Measurements from ENCODE around the gene SH2D3C. TPM values are rescaled to one million over a fixed set of nuclear protein-coding genes. Genes with fewer than 3 reads are reported as not detected.
A peak's percentile ranks its signal among the peaks of the same experiment; 100 is the strongest.

SH2D3C gene
- total RNA-seq, 1 donor from 2014 or later, result 2.0 TPM

DNA sequence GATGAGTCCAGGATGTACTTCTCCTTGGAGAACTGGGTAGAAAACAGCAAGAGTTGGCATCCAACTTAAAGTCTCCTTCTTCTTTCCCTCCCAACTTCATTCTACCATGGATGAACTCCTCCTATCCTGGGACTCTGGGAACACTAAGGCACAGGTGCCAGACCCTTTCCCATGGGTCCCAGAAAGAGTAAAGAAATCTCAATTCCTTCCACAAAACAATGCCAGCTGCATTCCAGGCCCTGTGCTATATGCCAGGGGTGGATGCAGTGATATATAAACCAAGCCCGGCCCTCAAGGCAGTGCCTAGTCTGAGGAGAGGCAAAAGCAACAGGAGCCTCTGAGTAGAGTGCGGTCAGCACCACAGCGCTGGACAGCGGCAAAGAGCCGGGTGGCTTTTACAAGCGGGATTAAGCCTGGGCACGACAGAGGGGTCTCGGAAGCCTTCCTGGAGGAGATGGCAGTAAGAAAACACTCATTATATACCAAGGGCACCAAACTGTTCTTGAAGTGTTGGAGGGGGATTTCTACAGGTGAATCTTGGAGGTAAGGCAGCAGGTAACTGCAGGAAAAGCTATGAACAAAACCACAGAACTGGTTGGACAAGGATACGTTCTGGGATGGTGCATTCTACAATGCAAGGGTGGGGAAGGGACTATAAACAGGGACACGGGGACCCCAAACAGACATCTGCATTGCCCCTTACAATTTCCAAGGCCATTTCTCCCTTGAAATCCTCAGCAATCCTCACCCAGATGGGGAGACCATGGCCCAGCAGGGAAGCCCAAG lies 27.0 kb downstream of the SH2D3C start:
- Mint-ChIP-seq H3K27me3 (peaks cover 48% of the 10 kb centered on the region), H3K27ac (no peak overlapping the region), H3K4me1 (ENCODE audit: low read depth) (no peaks in the 10 kb centered on the region), H3K4me3 (ENCODE audit: low read depth) (no peak overlapping the region), H3K9me3 (ENCODE audit: low read depth) (no peaks in the 10 kb centered on the region), H3K36me3 (ENCODE audit: insufficient read depth) (no peaks in the 10 kb centered on the region)
- DNase-seq (ENCODE audit: low spot score, unreplicated experiment), result peak; percentile 58
- TF ChIP-seq, protein P1, sequence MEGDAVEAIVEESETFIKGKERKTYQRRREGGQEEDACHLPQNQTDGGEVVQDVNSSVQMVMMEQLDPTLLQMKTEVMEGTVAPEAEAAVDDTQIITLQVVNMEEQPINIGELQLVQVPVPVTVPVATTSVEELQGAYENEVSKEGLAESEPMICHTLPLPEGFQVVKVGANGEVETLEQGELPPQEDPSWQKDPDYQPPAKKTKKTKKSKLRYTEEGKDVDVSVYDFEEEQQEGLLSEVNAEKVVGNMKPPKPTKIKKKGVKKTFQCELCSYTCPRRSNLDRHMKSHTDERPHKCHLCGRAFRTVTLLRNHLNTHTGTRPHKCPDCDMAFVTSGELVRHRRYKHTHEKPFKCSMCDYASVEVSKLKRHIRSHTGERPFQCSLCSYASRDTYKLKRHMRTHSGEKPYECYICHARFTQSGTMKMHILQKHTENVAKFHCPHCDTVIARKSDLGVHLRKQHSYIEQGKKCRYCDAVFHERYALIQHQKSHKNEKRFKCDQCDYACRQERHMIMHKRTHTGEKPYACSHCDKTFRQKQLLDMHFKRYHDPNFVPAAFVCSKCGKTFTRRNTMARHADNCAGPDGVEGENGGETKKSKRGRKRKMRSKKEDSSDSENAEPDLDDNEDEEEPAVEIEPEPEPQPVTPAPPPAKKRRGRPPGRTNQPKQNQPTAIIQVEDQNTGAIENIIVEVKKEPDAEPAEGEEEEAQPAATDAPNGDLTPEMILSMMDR (IDR thresholded peaks at IDR 0.05; ENCODE audit: unreplicated experiment), result no peak

DNA sequence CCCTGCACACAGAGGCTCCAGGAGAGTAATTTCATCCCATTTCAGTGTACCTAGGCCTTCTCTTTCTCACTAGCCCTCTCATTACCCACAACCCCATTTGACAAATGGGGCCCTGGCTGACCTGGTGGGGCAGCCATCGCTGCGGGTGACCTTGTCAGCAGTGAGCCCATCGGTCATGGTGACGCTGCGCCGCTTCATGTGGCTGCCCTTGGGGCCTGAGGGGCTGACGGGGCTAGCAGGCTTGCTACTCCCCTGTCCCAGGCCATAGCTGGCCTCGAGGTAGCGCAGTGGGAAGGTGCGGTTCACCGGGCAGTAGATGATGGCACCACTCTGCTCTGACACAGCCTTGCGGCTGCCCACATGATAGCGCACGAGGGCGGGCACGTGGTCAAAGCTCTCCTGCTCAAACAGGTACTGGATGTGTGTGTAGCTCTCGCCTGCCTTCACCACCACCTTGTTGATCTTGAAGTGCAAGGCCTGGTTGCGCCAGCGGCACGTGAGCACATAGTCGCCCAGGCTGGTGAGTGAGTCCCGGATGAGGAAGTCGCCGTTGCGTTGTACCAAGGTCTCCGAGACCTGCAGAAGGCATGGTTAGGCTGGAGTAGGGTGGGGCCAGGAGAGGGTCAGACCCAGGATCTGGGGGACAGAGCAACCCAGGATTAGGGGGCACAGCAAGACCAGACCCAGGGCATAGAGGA lies 29.2 kb downstream of the SH2D3C start:
- DNase-seq (ENCODE audit: low spot score, unreplicated experiment), result no peak
- no peaks in the 10 kb centered on the region for H3K36me3 Mint-ChIP-seq (ENCODE audit: insufficient read depth)
- no peaks in the 10 kb centered on the region for H3K4me1 Mint-ChIP-seq (ENCODE audit: low read depth)
- H3K27me3 Mint-ChIP-seq, result peaks cover 38% of the 10 kb centered on the region
- TF ChIP-seq, protein P1 (IDR thresholded peaks at IDR 0.05; ENCODE audit: unreplicated experiment), result no peak
- no peak overlapping the region for H3K27ac Mint-ChIP-seq
- no peak overlapping the region for H3K4me3 Mint-ChIP-seq (ENCODE audit: low read depth)
- H3K9me3 Mint-ChIP-seq (ENCODE audit: low read depth), result no peaks in the 10 kb centered on the region

DNA sequence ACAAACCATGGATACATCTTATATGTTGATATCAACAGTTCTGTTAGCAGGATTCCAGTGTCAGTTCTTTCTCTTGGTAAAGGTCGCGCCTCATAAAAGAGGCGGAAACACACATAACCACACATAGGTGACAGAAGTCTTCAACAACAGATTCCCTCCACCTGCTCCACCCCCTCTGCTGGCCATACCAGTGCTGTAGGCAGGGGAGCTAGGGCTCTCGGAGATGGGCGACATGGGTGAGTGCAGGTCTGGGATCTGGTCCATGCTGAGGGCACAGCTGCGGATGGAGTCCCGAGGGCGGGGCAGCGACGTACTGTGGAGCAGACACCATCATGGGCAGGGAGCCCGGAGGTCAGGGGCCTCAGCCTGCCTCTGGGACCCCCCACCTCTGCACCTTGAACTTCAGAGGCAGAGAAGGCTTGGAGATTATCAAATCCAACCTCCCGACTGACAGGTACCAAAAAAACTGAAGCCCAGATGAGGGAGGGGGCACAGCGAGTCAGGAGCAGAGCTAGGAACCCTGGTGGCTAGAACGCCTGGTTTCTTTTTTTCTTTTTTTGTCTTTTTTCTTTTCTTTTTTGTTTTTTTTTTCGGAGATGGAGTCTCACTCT lies 31.4 kb downstream of the SH2D3C start:
- Mint-ChIP-seq H3K4me3 (ENCODE audit: low read depth) (no peak overlapping the region), H3K36me3 (ENCODE audit: insufficient read depth) (no peaks in the 10 kb centered on the region), H3K27me3 (peaks cover 18% of the 10 kb centered on the region), H3K27ac (no peak overlapping the region), H3K4me1 (ENCODE audit: low read depth) (peaks cover 4% of the 10 kb centered on the region), H3K9me3 (ENCODE audit: low read depth) (no peaks in the 10 kb centered on the region)
- DNase-seq (ENCODE audit: low spot score, unreplicated experiment), result no peak
- TF ChIP-seq, protein P1 (IDR thresholded peaks at IDR 0.05; ENCODE audit: unreplicated experiment), result no peak

DNA sequence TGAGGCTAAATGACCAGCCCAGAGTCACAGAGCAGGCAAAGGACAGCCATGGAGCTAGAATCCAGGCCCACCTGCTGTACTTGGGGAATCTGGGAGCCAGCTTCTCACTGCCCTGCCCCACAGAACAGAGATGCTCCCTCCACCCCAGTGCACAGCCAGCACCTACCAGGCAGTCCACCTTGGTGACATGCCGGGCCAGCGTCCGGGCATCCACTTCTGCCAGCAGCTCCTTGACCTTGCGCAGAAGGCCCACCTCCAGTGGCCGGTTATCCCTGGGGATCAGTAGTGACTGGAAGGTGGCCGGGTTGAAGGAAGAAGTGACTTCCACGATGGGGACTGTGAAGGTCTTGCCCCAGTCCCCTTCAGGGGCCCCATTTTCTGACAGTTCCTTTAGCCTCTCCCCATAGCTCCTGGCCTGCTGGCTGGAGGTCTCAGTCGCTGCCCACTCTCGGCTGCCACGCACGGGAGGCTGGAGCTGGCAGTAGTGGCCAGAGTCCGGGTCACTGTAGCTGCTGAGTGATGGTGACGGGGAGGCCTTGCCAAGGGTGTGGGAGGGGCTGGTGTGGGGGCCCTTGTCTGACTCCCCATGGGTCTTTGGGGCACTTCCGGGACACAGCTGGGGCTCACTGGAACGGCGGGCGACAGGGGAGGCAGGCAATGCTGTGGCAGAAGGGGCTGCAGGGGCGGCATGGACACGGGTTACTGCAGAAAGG lies 33.9 kb downstream of the SH2D3C start:
- H3K27me3 Mint-ChIP-seq, result peaks cover 3% of the 10 kb centered on the region
- TF ChIP-seq, protein P1 (IDR thresholded peaks at IDR 0.05; ENCODE audit: unreplicated experiment), result no peak
- H3K27ac Mint-ChIP-seq, result no peak overlapping the region
- H3K4me3 Mint-ChIP-seq (ENCODE audit: low read depth), result no peak overlapping the region
- DNase-seq (ENCODE audit: low spot score, unreplicated experiment), result no peak
- no peaks in the 10 kb centered on the region for H3K36me3 Mint-ChIP-seq (ENCODE audit: insufficient read depth)
- no peaks in the 10 kb centered on the region for H3K9me3 Mint-ChIP-seq (ENCODE audit: low read depth)
- peaks cover 7% of the 10 kb centered on the region for H3K4me1 Mint-ChIP-seq (ENCODE audit: low read depth)
